Measurements from ENCODE around the gene CAPZA1. TPM values are rescaled to one million over a fixed set of nuclear protein-coding genes. Genes with fewer than 3 reads are reported as not detected.

Gene CAPZA1
- total RNA-seq, 1 experiment from 2014 or later = 108 TPM

- H3T11ph ChIP-seq (ENCODE audit: low read length) = no peak within 1 kb of the TSS
- no peaks in the 10 kb centered on the region; the same call in 1 of the 2 replicates for H3K27me3 ChIP-seq (ENCODE audit: insufficient read depth, low read length)
- H4K20me1 ChIP-seq (ENCODE audit: control insufficient read depth, insufficient read depth, insufficient read length) = no peaks in the 10 kb centered on the region
- no peaks in the 10 kb centered on the region for H3K9me3 ChIP-seq (ENCODE audit: control insufficient read depth, low read depth, low read length)
- no peak within 1 kb of the TSS for H3K23ac ChIP-seq (ENCODE audit: insufficient read length, low read depth, low read length)
- H3K56ac ChIP-seq (ENCODE audit: insufficient read length, low read depth, low read length) = no peak within 1 kb of the TSS
- H2BK5ac ChIP-seq (ENCODE audit: insufficient read length, low read length) = no peak within 1 kb of the TSS
- H2BK120ac ChIP-seq (ENCODE audit: low read depth, low read length, poor library complexity, severe bottlenecking) = no peak within 1 kb of the TSS
- TF ChIP-seq, protein P1, sequence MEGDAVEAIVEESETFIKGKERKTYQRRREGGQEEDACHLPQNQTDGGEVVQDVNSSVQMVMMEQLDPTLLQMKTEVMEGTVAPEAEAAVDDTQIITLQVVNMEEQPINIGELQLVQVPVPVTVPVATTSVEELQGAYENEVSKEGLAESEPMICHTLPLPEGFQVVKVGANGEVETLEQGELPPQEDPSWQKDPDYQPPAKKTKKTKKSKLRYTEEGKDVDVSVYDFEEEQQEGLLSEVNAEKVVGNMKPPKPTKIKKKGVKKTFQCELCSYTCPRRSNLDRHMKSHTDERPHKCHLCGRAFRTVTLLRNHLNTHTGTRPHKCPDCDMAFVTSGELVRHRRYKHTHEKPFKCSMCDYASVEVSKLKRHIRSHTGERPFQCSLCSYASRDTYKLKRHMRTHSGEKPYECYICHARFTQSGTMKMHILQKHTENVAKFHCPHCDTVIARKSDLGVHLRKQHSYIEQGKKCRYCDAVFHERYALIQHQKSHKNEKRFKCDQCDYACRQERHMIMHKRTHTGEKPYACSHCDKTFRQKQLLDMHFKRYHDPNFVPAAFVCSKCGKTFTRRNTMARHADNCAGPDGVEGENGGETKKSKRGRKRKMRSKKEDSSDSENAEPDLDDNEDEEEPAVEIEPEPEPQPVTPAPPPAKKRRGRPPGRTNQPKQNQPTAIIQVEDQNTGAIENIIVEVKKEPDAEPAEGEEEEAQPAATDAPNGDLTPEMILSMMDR (conservative IDR thresholded peaks at IDR 0.05) = no peak
- H3K4me2 ChIP-seq (ENCODE audit: insufficient read depth, insufficient read length, low read length) = peak within 1 kb of the TSS; percentile 62
- Mint-ChIP-seq H3K27me3 (ENCODE audit: low read depth) (peaks cover 57% of the 10 kb centered on the region), H3K9me3 (peaks cover 0 to 3% of the 10 kb centered on the region in 2 experiments; a peak in 2 of 5 replicates), H3K4me3 (peak within 1 kb of the TSS; percentile 78 to 95), H3K27ac (peak within 1 kb of the TSS in 1 of 3 experiments; percentile 85; a peak in 3 of 7 replicates), H3K36me3 (ENCODE audit: insufficient read depth in 1 of 3, low read depth in 3 of 3) (peaks cover 4 to 9% (median 7%) of the 10 kb centered on the region in 3 experiments), H3K4me1 (peaks cover 51 to 55% of the 10 kb centered on the region in 2 experiments)
- H3K14ac ChIP-seq (ENCODE audit: insufficient read depth, low read length) = no peak within 1 kb of the TSS
- H2BK20ac ChIP-seq (ENCODE audit: low read depth, low read length, poor library complexity, severe bottlenecking) = no peak within 1 kb of the TSS
- no peaks in the 10 kb centered on the region; the same call in 1 of the 2 replicates for H3K79me2 ChIP-seq (ENCODE audit: insufficient read depth, low read length)
- H2AK5ac ChIP-seq (ENCODE audit: insufficient read length, low read length) = no peak within 1 kb of the TSS
- WGBS (ENCODE audit: extremely low coverage, insufficient read length, low lambda C conversion rate) = no CpG with 5 or more reads among the region's 51 CpGs
- no peak within 1 kb of the TSS for H4K5ac ChIP-seq (ENCODE audit: insufficient read length, low read depth, low read length)
- peaks cover 19% of the 10 kb centered on the region for H3K23me2 ChIP-seq (ENCODE audit: insufficient read length, low read depth, low read length, poor library complexity, severe bottlenecking)
- H2BK15ac ChIP-seq (ENCODE audit: low read depth, low read length) = no peak within 1 kb of the TSS
- no peak within 1 kb of the TSS for H3K27ac ChIP-seq (ENCODE audit: insufficient read length, low read depth, low read length)
- H2BK12ac ChIP-seq (ENCODE audit: insufficient read length, low read depth, low read length) = no peak within 1 kb of the TSS
- no peak within 1 kb of the TSS for H3K18ac ChIP-seq (ENCODE audit: insufficient read length, low read depth, low read length)
- H2AFZ ChIP-seq (ENCODE audit: low read length) = no peak within 1 kb of the TSS
- no peak within 1 kb of the TSS for H4K8ac ChIP-seq (replicated peaks; ENCODE audit: insufficient read length, low read depth, low read length)
- peak; percentile 99 for DNase-seq
- H3K4ac ChIP-seq (ENCODE audit: low read depth, low read length) = no peak within 1 kb of the TSS
- H4K91ac ChIP-seq (ENCODE audit: insufficient read length, low read depth, low read length) = no peak within 1 kb of the TSS
- no peaks in the 10 kb centered on the region for H3K79me1 ChIP-seq (ENCODE audit: insufficient read depth, low read depth, low read length, poor library complexity, severe bottlenecking)
- H3K9ac ChIP-seq (ENCODE audit: extremely low read depth, insufficient read length, low read length) = no peak within 1 kb of the TSS
- peaks cover 3% of the 10 kb centered on the region; the same call in 1 of the 2 replicates for H3K4me1 ChIP-seq (ENCODE audit: insufficient read depth, low read length)
These were observed 95.8 kb downstream of the CAPZA1 start, which contains the start of gene PPM1J for GRCh38 chr1:112715264-112716053. PPM1J (minus strand) TSS chr1:112715332; CDS start chr1:112715301, 31 bp downstream.

Measured in H9 (cell line).